ENCODE results near the gene TAF1C. TPM values are rescaled to one million over a fixed set of nuclear protein-coding genes. Genes with fewer than 3 reads are reported as not detected.
"Not testable (repeated sequence)": the region's sequence is repeated elsewhere in the genome, so short reads cannot be mapped to it uniquely, and the experiment has no call there.

Gene TAF1C
- total RNA-seq, 2 donors from 2014 or later: 43.7 to 75.9 TPM

- no peak overlapping the region for H3K27ac ChIP-seq
- no peak for DNase-seq (ENCODE audit: low spot score)
- no peaks in the 10 kb centered on the region for H3K36me3 ChIP-seq
- no peaks in the 10 kb centered on the region for H3K27me3 ChIP-seq (replicated peaks; ENCODE audit: insufficient read depth)
- ATAC-seq (ENCODE audit: insufficient number of reproducible peaks, low FRiP score, low read depth): no peak
- no peaks in the 10 kb centered on the region for H3K9me3 ChIP-seq
- TF ChIP-seq, protein P1, sequence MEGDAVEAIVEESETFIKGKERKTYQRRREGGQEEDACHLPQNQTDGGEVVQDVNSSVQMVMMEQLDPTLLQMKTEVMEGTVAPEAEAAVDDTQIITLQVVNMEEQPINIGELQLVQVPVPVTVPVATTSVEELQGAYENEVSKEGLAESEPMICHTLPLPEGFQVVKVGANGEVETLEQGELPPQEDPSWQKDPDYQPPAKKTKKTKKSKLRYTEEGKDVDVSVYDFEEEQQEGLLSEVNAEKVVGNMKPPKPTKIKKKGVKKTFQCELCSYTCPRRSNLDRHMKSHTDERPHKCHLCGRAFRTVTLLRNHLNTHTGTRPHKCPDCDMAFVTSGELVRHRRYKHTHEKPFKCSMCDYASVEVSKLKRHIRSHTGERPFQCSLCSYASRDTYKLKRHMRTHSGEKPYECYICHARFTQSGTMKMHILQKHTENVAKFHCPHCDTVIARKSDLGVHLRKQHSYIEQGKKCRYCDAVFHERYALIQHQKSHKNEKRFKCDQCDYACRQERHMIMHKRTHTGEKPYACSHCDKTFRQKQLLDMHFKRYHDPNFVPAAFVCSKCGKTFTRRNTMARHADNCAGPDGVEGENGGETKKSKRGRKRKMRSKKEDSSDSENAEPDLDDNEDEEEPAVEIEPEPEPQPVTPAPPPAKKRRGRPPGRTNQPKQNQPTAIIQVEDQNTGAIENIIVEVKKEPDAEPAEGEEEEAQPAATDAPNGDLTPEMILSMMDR (IDR thresholded peaks at IDR 0.05): no peak
- no peak overlapping the region for H3K4me3 ChIP-seq
- H3K4me1 ChIP-seq (ENCODE audit: control insufficient read depth in 1 of 2, low read depth in 2 of 2): peaks cover 0 to 5% of the 10 kb centered on the region in 2 donors
Observed at GRCh38 chr16:84218956-84219355, 32.1 kb upstream of the TAF1C start.

- Histone ChIP-seq H3K4me1 (ENCODE audit: control insufficient read depth in 1 of 2, low read depth in 2 of 2) (peaks cover 0 to 5% of the 10 kb centered on the region in 2 donors), H3K36me3 (no peaks in the 10 kb centered on the region), H3K27me3 (replicated peaks; ENCODE audit: insufficient read depth) (no peaks in the 10 kb centered on the region), H3K27ac (no peak overlapping the region), H3K9me3 (no peaks in the 10 kb centered on the region), H3K4me3 (no peak overlapping the region)
- TF ChIP-seq, protein P1 (IDR thresholded peaks at IDR 0.05): no peak
- ATAC-seq (ENCODE audit: insufficient number of reproducible peaks, low FRiP score, low read depth): no peak
- no peak for DNase-seq (ENCODE audit: low spot score)
Observed at GRCh38 chr16:84218176-84218823, 31.4 kb upstream of the TAF1C start.

- not testable (repeated sequence) for H3K27ac ChIP-seq; H3K9me3 ChIP-seq; ATAC-seq (ENCODE audit: insufficient number of reproducible peaks, low FRiP score, low read depth); H3K4me1 ChIP-seq (ENCODE audit: control insufficient read depth in 1 of 2, low read depth in 2 of 2); H3K27me3 ChIP-seq (replicated peaks; ENCODE audit: insufficient read depth); H3K4me3 ChIP-seq; DNase-seq (ENCODE audit: low spot score); H3K36me3 ChIP-seq
Observed at GRCh38 chr16:84216144-84216543, 29.3 kb upstream of the TAF1C start.

GRCh38 chr16:84215531-84215930 lies 28.7 kb upstream of the TAF1C start:
- Histone ChIP-seq H3K4me1 (ENCODE audit: control insufficient read depth in 1 of 2, low read depth in 2 of 2) (peaks cover 0 to 5% of the 10 kb centered on the region in 2 donors), H3K9me3 (no peaks in the 10 kb centered on the region), H3K36me3 (no peaks in the 10 kb centered on the region), H3K27ac (no peak overlapping the region), H3K4me3 (no peak overlapping the region), H3K27me3 (replicated peaks; ENCODE audit: insufficient read depth) (no peaks in the 10 kb centered on the region)
- TF ChIP-seq, protein P1 (IDR thresholded peaks at IDR 0.05): no peak
- ATAC-seq (ENCODE audit: insufficient number of reproducible peaks, low FRiP score, low read depth): no peak
- DNase-seq (ENCODE audit: low spot score): no peak

GRCh38 chr16:84214451-84215066 lies 27.7 kb upstream of the TAF1C start:
- Histone ChIP-seq H3K27ac (no peak overlapping the region), H3K36me3 (no peaks in the 10 kb centered on the region), H3K4me3 (no peak overlapping the region), H3K4me1 (ENCODE audit: control insufficient read depth in 1 of 2, low read depth in 2 of 2) (peaks cover 0 to 5% of the 10 kb centered on the region in 2 donors), H3K9me3 (no peaks in the 10 kb centered on the region), H3K27me3 (replicated peaks; ENCODE audit: insufficient read depth) (no peaks in the 10 kb centered on the region)
- DNase-seq (ENCODE audit: low spot score): no peak
- no peak for ATAC-seq (ENCODE audit: insufficient number of reproducible peaks, low FRiP score, low read depth)
- TF ChIP-seq, protein P1 (IDR thresholded peaks at IDR 0.05): no peak

Measured in thoracic aorta (tissue), 2 donors.